HepG2 (cell line): Measurements from ENCODE around the gene DGKG.

Source experiments
- CAMTA2 ChIP-seq: sonication (generic); formaldehyde crosslinking; IDR thresholded peaks from 2 replicates; pipeline ENCODE4 v1.4.0; 2020; ENCODE audit warnings: mild to moderate bottlenecking, missing genetic modification reagents, borderline replicate concordance
- CHD2 ChIP-seq: IDR thresholded peaks from 2 replicates; pipeline ENCODE4 v1.6.1; 2011; ENCODE audit warnings: low read depth, low read length, improper control_type of control experiment
- EZH2 ChIP-seq: conservative IDR thresholded peaks from 2 replicates; pipeline ENCODE4 v1.6.1; 2012; ENCODE audit warnings: mild to moderate bottlenecking, low read depth, low read length, moderate library complexity
- TFDP2 ChIP-seq: sonication (generic); formaldehyde crosslinking; IDR thresholded peaks from 2 replicates; pipeline ENCODE4 v1.4.0; 2020; ENCODE audit warnings: missing genetic modification reagents
- ZNF260 ChIP-seq: sonication (generic); formaldehyde crosslinking; IDR thresholded peaks from 2 replicates; pipeline ENCODE4 v1.4.0; 2020; ENCODE audit warnings: missing genetic modification reagents, low read depth, mild to moderate bottlenecking, borderline replicate concordance
- ZNF274 ChIP-seq: sonication (generic); formaldehyde crosslinking; IDR thresholded peaks from 2 replicates; pipeline ENCODE4 v1.5.1; 2020; ENCODE audit warnings: mild to moderate bottlenecking, missing genetic modification reagents
- ZNF317 ChIP-seq: sonication (generic); formaldehyde crosslinking; IDR thresholded peaks from 2 replicates; pipeline ENCODE4 v1.5.0; 2020; ENCODE audit warnings: mild to moderate bottlenecking, missing genetic modification reagents
- TF ChIP-seq, protein P1 (sequence below): sonication (generic); formaldehyde crosslinking; IDR thresholded peaks from 2 replicates; pipeline ENCODE4 v1.5.0; 2020; ENCODE audit warnings: mild to moderate bottlenecking, missing genetic modification reagents, moderate library complexity

DNA sequence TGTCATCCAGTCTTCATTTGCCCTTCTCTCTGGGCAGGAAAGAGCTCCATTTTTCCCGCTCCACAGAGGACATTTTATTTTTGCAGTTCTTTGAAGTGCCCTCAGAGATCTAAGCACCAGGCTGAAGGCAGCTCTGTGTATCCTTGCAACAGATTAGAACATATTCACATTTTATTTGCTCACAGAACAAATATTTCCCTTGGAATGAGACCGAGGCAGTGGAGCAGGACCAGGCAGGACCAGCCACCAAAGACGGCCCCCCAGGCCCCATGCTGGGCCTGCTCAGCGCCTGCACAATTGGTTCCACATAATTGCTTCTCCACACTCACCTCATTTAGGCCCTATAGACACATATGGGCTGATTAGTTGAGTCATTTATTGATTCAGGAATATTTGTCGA lies 237.4 kb downstream of the DGKG start:
- TF ChIP-seq ZNF260 (CRISPR knock-in tag) (no peak), CAMTA2 (CRISPR knock-in tag) (no peak), EZH2 (no peak), TFDP2 (no peak), ZNF317 (CRISPR knock-in tag) (no peak), CHD2 (no peak), ZNF274 (no peak)
- TF ChIP-seq, protein P1, sequence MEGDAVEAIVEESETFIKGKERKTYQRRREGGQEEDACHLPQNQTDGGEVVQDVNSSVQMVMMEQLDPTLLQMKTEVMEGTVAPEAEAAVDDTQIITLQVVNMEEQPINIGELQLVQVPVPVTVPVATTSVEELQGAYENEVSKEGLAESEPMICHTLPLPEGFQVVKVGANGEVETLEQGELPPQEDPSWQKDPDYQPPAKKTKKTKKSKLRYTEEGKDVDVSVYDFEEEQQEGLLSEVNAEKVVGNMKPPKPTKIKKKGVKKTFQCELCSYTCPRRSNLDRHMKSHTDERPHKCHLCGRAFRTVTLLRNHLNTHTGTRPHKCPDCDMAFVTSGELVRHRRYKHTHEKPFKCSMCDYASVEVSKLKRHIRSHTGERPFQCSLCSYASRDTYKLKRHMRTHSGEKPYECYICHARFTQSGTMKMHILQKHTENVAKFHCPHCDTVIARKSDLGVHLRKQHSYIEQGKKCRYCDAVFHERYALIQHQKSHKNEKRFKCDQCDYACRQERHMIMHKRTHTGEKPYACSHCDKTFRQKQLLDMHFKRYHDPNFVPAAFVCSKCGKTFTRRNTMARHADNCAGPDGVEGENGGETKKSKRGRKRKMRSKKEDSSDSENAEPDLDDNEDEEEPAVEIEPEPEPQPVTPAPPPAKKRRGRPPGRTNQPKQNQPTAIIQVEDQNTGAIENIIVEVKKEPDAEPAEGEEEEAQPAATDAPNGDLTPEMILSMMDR = no peak
